Stimulated activated CD4-positive, alpha-beta T cell treated with anti-CD3 and anti-CD28 coated beads, Interleukin-12 subunit alpha, Interleukin-12 subunit beta, amount 100 ng/mL, for 4 hours (primary cell): Measurements from ENCODE around the gene ZSCAN30.

Experiments
- DNase-seq: peaks from one replicate; pipeline ENCODE4 v3.0.0-alpha.2; 2020

Gene ZSCAN30

GRCh38 chr18:35278969-35279368, 11.1 kb downstream of the ZSCAN30 start:
- no peak for DNase-seq

DNA sequence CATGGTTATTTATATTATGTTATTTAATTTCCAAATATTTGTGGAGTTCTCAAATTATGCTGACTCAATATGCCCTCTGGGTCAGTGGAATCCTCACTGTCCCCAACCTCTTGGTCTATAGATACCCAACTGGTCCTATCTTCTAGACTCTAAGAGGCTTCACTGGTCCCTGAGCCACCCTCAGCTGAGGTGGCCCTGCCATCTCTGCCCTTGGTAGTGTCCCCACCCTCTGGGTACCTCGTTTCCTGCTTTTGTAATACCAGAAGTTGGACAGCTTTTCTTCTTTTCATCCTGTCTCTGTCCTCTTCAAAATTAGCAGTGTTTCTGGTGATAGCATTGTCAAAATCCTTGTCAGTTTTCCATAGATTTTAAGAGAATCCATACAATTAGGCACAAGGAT, 11.9 kb downstream of the ZSCAN30 start:
- no peak for DNase-seq

GRCh38 chr18:35277633-35278032, 12.4 kb downstream of the ZSCAN30 start:
- no peak for DNase-seq

GRCh38 chr18:35276267-35276666, 13.8 kb downstream of the ZSCAN30 start:
- no peak for DNase-seq

GRCh38 chr18:35271656-35272055, 18.4 kb downstream of the ZSCAN30 start:
- no peak for DNase-seq

DNA sequence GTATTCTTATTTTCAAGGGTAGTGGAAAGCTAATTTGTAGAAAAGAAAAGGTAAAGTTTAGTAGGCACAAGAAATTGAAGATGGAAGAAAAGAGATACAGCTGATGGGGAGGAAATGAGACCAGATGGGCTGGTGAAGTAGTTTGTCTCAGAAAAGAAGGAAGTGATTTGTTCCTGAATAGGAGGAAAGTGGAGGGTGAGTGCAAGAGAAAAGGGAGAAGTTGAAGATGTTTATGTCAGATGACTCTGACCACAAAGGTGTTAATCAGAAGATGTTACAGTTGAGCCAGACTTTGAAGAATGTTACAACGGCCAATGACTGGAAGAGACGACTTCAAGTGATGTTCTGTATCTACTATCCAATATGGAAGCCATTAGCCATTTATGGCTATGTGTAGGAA, 21.2 kb downstream of the ZSCAN30 start:
- no peak for DNase-seq

GRCh38 chr18:35267809-35268208, 22.2 kb downstream of the ZSCAN30 start:
- DNase-seq = peak; percentile 10

GRCh38 chr18:35267161-35267651, 22.8 kb downstream of the ZSCAN30 start:
- peak; percentile 74 for DNase-seq

- no peak for DNase-seq
Observed at GRCh38 chr18:35264409-35264808, 25.6 kb downstream of the ZSCAN30 start.

DNA sequence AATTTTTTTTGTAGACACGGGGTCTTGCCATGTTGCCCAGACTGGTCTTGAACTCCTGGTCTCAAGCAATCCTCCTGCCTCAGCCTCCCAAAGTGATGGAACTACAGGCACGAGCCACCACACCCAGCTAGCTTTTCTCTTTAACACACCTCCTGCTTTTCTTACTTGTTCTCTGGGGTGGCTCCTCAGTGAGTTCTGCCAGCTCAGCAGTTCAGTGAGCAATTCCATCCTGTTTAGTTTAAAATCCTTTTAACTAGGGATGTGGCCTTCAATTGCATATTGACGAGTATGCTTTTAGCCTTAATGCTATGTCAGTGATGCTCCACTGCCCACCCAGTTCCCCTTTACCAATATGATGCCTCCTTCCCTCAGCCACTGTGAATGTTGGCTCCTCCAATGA, 33.1 kb downstream of the ZSCAN30 start:
- no peak for DNase-seq

GRCh38 chr18:35253655-35254287, 36.3 kb downstream of the ZSCAN30 start:
- no peak for DNase-seq

DNA sequence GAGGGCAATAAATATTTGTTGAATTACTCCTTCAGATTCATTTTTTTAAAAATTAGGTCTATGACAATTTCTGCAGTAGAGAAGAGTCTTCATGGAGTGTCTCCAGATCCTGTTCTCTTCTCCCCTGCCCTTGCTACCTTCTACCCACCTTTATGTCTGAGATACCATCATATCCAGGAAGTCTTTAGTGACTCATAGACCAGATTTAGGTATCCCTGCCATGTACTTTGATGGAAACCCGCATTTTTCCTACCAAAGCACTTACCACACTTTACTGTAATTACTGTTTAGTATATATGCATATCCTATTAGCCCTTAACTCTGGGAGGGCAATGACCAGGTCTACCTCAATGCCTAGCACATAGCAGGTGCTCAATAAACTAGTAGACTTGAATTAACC, 37.6 kb downstream of the ZSCAN30 start:
- no peak for DNase-seq

DNA sequence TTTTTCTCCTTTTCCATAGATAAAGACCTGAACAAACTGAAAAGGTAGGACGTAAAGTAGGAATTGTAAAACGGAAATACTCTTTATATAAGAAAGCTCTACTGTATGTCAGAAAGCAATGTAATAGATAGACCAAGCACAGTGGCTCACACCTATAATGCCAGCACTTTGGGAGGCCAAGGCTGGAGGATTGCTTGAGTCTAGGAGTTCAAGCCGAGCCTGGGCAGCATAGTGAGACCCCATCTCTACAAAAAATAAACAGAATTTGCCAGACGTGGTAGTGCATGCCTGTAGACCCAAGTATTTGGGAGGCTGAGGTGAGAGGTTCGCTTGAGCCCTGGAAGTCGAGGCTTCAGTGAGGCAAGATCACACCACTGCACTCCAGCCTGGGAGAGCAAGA, 41.6 kb downstream of the ZSCAN30 start:
- DNase-seq = no peak

DNA sequence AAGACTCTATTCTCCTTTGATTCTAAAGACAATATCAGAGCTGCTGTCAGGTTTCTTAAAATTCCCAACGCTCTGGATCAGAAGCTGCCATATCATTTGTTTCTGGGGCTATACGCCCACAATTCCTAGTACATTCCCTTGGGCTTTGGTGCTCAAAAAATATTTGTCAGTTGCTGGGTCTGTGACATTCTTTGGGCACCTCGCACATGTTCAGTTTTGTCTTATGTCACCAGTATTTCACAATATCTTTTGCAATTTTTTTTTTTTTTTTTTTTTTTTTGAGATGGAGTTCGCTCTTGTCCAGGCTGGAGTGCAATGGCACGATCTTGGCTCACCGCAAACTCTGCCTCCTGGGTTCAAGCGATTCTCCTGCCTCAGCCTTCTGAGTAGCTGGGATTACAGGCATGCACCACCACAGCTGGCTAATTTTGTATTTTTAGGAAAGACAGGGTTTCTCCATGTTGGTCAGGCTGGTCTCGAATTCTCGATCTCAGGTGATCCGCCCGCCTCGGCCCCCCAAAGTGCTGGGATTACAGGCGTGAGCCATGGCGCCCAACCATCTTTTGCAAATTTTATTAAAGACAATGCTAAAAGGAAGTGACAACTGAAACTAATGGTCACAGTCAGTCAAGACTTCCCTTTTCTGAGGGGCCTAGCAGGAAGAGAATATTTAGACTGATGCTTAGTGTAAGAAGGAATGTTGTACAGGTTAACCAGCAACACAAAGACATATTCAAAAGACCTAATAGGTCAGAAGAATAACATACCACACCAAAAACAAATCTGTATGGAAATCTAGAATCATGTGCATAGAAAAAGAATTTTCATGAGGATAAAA, 42.4 kb downstream of the ZSCAN30 start:
- no peak for DNase-seq

DNA sequence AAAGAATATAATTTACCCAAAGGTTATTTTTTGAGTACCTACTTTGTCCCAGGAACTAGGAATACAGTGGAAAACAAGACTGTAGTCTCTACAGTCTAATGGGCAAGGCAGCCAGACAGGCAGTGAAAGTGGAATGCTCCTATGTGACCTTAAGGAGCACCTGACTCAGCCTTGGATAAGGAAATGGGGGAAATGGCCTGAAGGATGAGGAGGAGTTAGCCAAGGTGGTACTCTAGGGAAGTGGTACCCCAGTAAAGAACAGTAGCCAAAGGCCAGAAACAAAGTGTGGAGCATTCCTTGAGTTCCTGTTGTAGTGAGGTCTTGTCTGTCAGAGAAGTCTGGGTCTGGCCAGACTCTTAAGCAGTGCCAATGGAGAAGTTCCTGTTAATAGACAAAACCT, 43.2 kb downstream of the ZSCAN30 start:
- no peak for DNase-seq

DNA sequence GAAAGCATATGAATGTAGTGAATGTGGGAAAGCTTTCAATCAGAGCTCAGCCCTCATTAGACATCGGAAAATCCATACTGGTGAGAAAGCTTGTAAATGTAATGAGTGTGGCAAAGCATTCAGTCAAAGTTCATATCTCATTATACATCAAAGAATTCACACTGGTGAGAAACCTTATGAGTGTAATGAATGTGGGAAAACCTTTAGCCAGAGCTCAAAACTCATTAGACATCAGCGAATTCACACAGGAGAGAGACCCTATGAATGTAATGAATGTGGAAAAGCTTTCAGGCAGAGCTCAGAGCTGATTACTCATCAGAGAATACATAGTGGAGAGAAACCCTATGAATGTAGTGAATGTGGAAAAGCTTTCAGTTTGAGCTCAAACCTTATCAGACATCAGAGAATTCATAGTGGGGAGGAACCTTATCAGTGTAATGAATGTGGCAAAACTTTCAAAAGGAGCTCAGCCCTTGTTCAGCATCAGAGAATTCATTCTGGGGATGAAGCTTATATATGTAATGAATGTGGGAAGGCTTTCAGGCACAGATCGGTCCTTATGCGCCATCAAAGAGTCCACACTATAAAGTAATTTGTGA, 44.2 kb downstream of the ZSCAN30 start:
- DNase-seq = no peak

- no peak for DNase-seq
Observed at GRCh38 chr18:35244671-35245070, 45.4 kb downstream of the ZSCAN30 start.

- DNase-seq = no peak
Observed at GRCh38 chr18:35242426-35242825, 47.6 kb downstream of the ZSCAN30 start.

DNA sequence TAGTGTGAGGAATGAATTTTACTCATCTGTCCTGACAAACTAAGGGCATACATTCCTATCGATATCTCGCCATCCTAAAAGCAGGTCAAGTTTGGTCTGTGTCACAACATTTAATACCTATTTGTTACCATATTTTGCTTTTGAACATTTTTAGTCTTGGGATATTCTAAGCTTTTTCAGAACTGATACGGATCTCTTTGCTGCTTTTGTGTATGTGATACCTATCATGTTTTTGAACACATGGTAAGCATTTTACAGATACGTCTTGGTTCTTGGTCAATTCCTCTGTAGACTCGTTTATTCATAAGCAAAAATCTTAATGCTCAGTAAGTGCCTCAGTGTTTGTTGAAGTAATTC, 48.6 kb downstream of the ZSCAN30 start:
- no peak for DNase-seq

- DNase-seq = peak; percentile 96
Observed at GRCh38 chr18:35240664-35241447, 49.2 kb downstream of the ZSCAN30 start, which contains the start of gene ZNF397. TSS of gene ZNF397 (plus strand) at chr18:35241034. CDS start at chr18:35242471, 1,437 bp downstream.

DNA sequence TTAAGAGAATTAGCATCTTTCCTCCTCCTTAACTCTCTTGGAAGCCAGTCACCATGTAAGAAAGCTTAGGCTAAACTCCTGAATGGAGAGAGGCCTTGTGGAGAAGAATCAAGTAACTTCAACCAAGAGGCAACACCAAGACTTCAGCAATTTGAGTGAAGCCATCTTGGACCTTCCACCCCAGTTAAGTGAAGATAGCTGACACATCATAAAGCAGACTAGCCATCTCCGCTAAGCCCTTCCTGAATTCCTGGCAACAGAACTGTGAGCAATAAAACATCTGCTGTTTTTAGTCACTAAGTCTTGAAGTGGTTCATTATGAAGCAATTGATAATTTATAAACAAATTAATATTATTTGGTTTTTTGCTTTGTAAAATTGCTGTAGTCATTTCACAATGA, 50.7 kb downstream of the ZSCAN30 start:
- DNase-seq = no peak

DNA sequence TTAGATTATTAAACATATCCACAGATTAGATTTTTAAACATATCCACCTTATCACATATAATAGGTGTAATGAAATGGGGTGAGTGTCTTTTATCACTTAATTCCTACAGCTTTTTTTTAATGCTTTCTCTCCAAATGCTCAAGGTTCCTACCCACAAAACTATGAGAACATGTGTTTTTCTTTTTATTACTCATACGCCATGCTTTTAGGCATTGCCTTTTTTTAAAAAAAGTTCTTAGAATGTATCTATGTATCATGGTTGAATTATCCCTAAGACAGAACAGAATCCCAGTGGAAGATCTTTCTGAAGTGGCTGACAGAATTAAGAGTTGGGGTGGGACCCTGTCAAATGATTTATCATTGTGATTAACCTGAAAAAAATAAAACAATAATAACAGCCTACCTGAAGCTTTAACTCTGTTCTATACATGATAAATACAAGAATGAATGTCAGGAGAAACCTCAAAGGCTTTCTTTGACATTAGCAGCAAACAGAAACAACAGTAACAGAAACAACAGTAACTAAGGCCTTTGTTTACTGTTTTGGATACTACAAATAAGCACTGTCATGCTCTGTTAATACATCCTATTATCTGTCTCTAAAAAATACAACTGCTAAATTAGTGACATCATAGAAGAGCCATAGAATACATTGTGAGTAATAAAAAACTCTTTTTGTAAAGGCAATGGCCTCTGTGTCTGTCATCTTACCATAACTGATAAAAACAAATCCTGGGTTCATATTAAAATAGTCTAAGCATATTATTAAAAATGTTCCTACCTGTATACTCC, 53.3 kb downstream of the ZSCAN30 start:
- no peak for DNase-seq
